IPS-NIHi7 (cell line): ENCODE measurements around the gene EEF1G.
"Not testable (repeated sequence)": the region's sequence is repeated elsewhere in the genome, so short reads cannot be mapped to it uniquely, and the experiment has no call there.

Experiments used
- DNase-seq: peaks from one replicate; pipeline ENCODE4 v3.0.0; 2012; ENCODE audit warnings: mixed read lengths; ENCODE audit errors: extremely low spot score

EEF1G gene

GRCh38 chr11:62577046-62577714 is 3.5 kb upstream of the EEF1G start:
- no peak for DNase-seq

- DNase-seq = no peak
Measured at GRCh38 chr11:62575837-62576236, 2.1 kb upstream of the EEF1G start.

GRCh38 chr11:62575156-62575555 is 1.5 kb upstream of the EEF1G start:
- DNase-seq = peak; percentile 11

- DNase-seq = peak; percentile 40
Measured at GRCh38 chr11:62574363-62575071, 826 bp upstream of the EEF1G start.

GRCh38 chr11:62573006-62573591 is 592 bp downstream of the EEF1G start:
- DNase-seq = no peak

- DNase-seq = no peak
Measured at GRCh38 chr11:62572431-62572830, 1.3 kb downstream of the EEF1G start.

- DNase-seq = not testable (repeated sequence)
Measured at GRCh38 chr11:62571493-62571892, 2.2 kb downstream of the EEF1G start.

- not testable (repeated sequence) for DNase-seq
Measured at GRCh38 chr11:62570903-62571302, 2.8 kb downstream of the EEF1G start.

GRCh38 chr11:62569611-62570010 is 4.1 kb downstream of the EEF1G start:
- DNase-seq = no peak

- no peak for DNase-seq
Measured at GRCh38 chr11:62567018-62567633, 6.6 kb downstream of the EEF1G start.

GRCh38 chr11:62566247-62566646 is 7.4 kb downstream of the EEF1G start:
- no peak for DNase-seq

GRCh38 chr11:62565100-62565802 is 8.4 kb downstream of the EEF1G start:
- DNase-seq = no peak

GRCh38 chr11:62561677-62562230 is 11.9 kb downstream of the EEF1G start:
- DNase-seq = not testable (repeated sequence)

GRCh38 chr11:62560566-62561103 is 13.1 kb downstream of the EEF1G start:
- DNase-seq = peak; percentile 75

GRCh38 chr11:62559626-62560025 is 14.1 kb downstream of the EEF1G start:
- not testable (repeated sequence) for DNase-seq

GRCh38 chr11:62559204-62559603 is 14.5 kb downstream of the EEF1G start:
- no peak for DNase-seq

- no peak for DNase-seq
Measured at GRCh38 chr11:62558669-62559068, 15.0 kb downstream of the EEF1G start.

GRCh38 chr11:62556875-62557631 is 16.6 kb downstream of the EEF1G start:
- no peak for DNase-seq

GRCh38 chr11:62556108-62556874 is 17.4 kb downstream of the EEF1G start:
- peak; percentile 83 for DNase-seq
